Panc1 (cell line): ENCODE results near the gene DKK1. TPM values are rescaled to one million over a fixed set of nuclear protein-coding genes. Genes with fewer than 3 reads are reported as not detected.

Experiments used
- ATAC-seq: fragments of 200-7000 bp; cut with Tn5 transposase; 2 replicates; pipeline ENCODE4 v1.9.1; 2020; ENCODE audit warnings: mild to moderate bottlenecking, moderate library complexity
- BruUV-seq: library from RNA; stranded (reverse); fragments of 400-500 nt; replicated peaks from 2 replicates; lab custom pipeline; 2021; lab: Mats Ljungman, UMichigan
- CTCF ChIA-PET: fragments of 300-600 bp; sonication (Branson Sonifier 250); formaldehyde crosslinking; loops from one replicate; lab custom pipeline; 2022; ENCODE audit warnings: antibody characterized with exemption; lab: Charles Lee
- POLR2A ChIA-PET: fragments of 300-600 bp; sonication (Branson Sonifier 250); formaldehyde crosslinking; loops from one replicate; lab custom pipeline; 2022; ENCODE audit warnings: antibody characterized with exemption; lab: Charles Lee
- DNase-seq: peaks from one replicate; pipeline ENCODE4 v3.0.0-alpha.2; 2010; ENCODE audit warnings: low read depth, low spot score
- H3K27ac ChIP-seq: 2 replicates; pipeline ENCODE4 v1.5.1; 2011; ENCODE audit warnings: mild to moderate bottlenecking, low read length, inconsistent platforms
- H3K27me3 ChIP-seq: fragments of 200-500 bp; sonication (Bioruptor generic); 2 replicates; pipeline ENCODE4 v1.6.0; 2014; ENCODE audit warnings: low read length, inconsistent platforms; ENCODE audit not compliant: control insufficient read depth, insufficient read depth
- H3K36me3 ChIP-seq: fragments of 200-500 bp; sonication (Bioruptor generic); 2 replicates; pipeline ENCODE4 v1.5.1; 2014; ENCODE audit warnings: inconsistent platforms, mild to moderate bottlenecking, low read length, moderate library complexity; ENCODE audit not compliant: control insufficient read depth, insufficient read depth
- H3K4me1 ChIP-seq: 2 replicates; pipeline ENCODE4 v1.5.1; 2011; ENCODE audit warnings: inconsistent platforms, mild to moderate bottlenecking, low read length, moderate library complexity; ENCODE audit not compliant: control insufficient read depth, insufficient read depth
- H3K4me3 ChIP-seq, 2 experiments: 2 replicates each; pipeline ENCODE4 v1.5.1; 2011 to 2012; ENCODE audit warnings: low read depth in 2 of 2, low read length in 2 of 2, mild to moderate bottlenecking in 2 of 2, inconsistent platforms in 1 of 2, moderate library complexity in 1 of 2
- H3K9me3 ChIP-seq: fragments of 200-500 bp; sonication (Bioruptor generic); 2 replicates; pipeline ENCODE4 v1.5.1; 2014; ENCODE audit warnings: low read depth, mild to moderate bottlenecking, inconsistent platforms, low read length, moderate library complexity; ENCODE audit not compliant: control insufficient read depth, insufficient read depth
- CTCF ChIP-seq: fragments of 450-650 bp; IDR thresholded peaks from 2 replicates; pipeline ENCODE4 v1.5.1; 2017; ENCODE audit warnings: mild to moderate bottlenecking
- POLR2AphosphoS5 ChIP-seq: IDR thresholded peaks from 2 replicates; pipeline ENCODE4 v1.6.1; 2012; ENCODE audit warnings: mild to moderate bottlenecking, low read depth, low read length, moderate library complexity
- REST ChIP-seq, 2 experiments: IDR thresholded peaks; 2 replicates each; pipeline ENCODE4 v1.6.1; 2011 to 2012; ENCODE audit warnings: low read depth in 2 of 2, control low read depth in 1 of 2, low read length in 1 of 2, mild to moderate bottlenecking in 1 of 2, moderate library complexity in 1 of 2; ENCODE audit not compliant: insufficient read depth in 1 of 2
- SIN3A ChIP-seq: IDR thresholded peaks from 2 replicates; pipeline ENCODE4 v1.6.1; 2012; ENCODE audit warnings: low read depth, mild to moderate bottlenecking, low read length, moderate library complexity, borderline replicate concordance; ENCODE audit not compliant: insufficient read depth
- TCF7L2 ChIP-seq: IDR thresholded peaks from 2 replicates; pipeline ENCODE4 v1.6.1; 2011; ENCODE audit warnings: mild to moderate bottlenecking, low read depth, low read length, inconsistent platforms
- in situ Hi-C: cut with HindIII; loops from 2 replicates; pipeline ENCODE4 v1.10.0; 2016; ENCODE audit warnings: low sequenced_read_pairs, low pct_unique_long_range_greater_than_20kb
- intact Hi-C: fragments of 100-400 bp; cut with micrococcal nuclease; formaldehyde crosslinking; loops from one replicate; pipeline ENCODE4 v1.10.0; 2022; ENCODE audit not compliant: unreplicated experiment
- total RNA-seq: library from RNA; stranded (reverse); gene quantifications from one replicate; pipeline ENCODE4 v1.2.1, GENCODE V29; 2021; ENCODE audit not compliant: unreplicated experiment

DKK1 gene
- total RNA-seq, 1 experiment from 2014 or later = 563 TPM

GRCh38 chr10:52269233-52269632 lies 44.8 kb upstream of the DKK1 start:
- in situ Hi-C loops = no loop called here
- DNase-seq (no peak), ATAC-seq (no peak)
- ChIA-PET CTCF (no interaction called here), POLR2A (no interaction called here)
- intact Hi-C loops = no loop called here
- Histone ChIP-seq H3K27ac (no peak overlapping the region), H3K27me3 (no peaks in the 10 kb centered on the region), H3K36me3 (no peaks in the 10 kb centered on the region), H3K9me3 (no peaks in the 10 kb centered on the region), H3K4me1 (no peaks in the 10 kb centered on the region), H3K4me3 (no peak overlapping the region)
- TF ChIP-seq CTCF (no peak), TCF7L2 (no peak), POLR2AphosphoS5 (no peak), REST (IDR thresholded peaks at IDR 0.05; ENCODE audit: insufficient read depth in 1 of 2, low read depth in 2 of 2, low read length in 1 of 2) (no peak), SIN3A (no peak)
- no TSS peak for BruUV-seq

GRCh38 chr10:52276163-52276562 lies 37.9 kb upstream of the DKK1 start:
- DNase-seq (no peak), ATAC-seq (no peak)
- POLR2A ChIA-PET = no interaction called here
- Histone ChIP-seq H3K4me1 (no peaks in the 10 kb centered on the region), H3K36me3 (no peaks in the 10 kb centered on the region), H3K27ac (no peak overlapping the region), H3K27me3 (no peaks in the 10 kb centered on the region), H3K9me3 (no peaks in the 10 kb centered on the region; the same call in 1 of the 2 replicates), H3K4me3 (no peak overlapping the region)
- intact Hi-C loops = no loop called here
- no TSS peak for BruUV-seq
- CTCF ChIA-PET = no interaction called here
- TF ChIP-seq POLR2AphosphoS5 = no peak
- no peak for TF ChIP-seq CTCF
- no peak for TF ChIP-seq REST (IDR thresholded peaks at IDR 0.05; ENCODE audit: insufficient read depth in 1 of 2, low read depth in 2 of 2, low read length in 1 of 2)
- no peak for TF ChIP-seq TCF7L2
- no peak for TF ChIP-seq SIN3A
- in situ Hi-C loops = no loop called here
